Astrocyte of the hippocampus (primary cell): ENCODE results near the gene CGA.
A peak's percentile ranks its signal among the peaks of the same experiment; 100 is the strongest.
"Not testable (repeated sequence)": the region's sequence is repeated elsewhere in the genome, so short reads cannot be mapped to it uniquely, and the experiment has no call there.

ENCODE experiments used
- DNase-seq: peaks from one replicate; pipeline ENCODE4 v3.0.0; 2011; ENCODE audit warnings: low read depth, low spot score

CGA gene

GRCh38 chr6:87095087-87095509, at the start of gene CGA:
Gene CGA (minus strand): TSS chr6:87095106. CDS start chr6:87088200, 6,906 bp downstream.
- DNase-seq: no peak

GRCh38 chr6:87139927-87140326, 45.0 kb upstream of the CGA start:
- DNase-seq: not testable (repeated sequence)

DNA sequence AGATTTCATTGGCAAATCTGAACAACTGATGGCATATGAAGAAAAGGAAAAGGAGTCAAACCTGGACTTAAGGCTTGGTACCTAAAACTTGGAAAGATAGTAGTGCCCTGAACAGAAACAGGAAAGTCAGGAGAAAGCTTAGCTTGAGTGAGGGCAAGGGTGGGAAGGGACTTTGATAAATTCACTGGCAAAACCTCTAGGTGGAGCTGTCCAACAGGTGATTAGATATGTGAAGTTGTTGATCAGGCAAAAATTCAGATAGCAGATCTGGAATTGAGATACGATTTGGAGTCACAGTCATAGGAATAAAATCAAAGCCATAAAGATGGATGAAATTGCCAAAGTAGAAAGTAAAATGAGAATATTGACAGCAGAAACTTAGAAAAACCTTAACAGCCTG, 44.3 kb upstream of the CGA start:
- peak; percentile 59 for DNase-seq

GRCh38 chr6:87136963-87137362, 42.1 kb upstream of the CGA start:
- no peak for DNase-seq

DNA sequence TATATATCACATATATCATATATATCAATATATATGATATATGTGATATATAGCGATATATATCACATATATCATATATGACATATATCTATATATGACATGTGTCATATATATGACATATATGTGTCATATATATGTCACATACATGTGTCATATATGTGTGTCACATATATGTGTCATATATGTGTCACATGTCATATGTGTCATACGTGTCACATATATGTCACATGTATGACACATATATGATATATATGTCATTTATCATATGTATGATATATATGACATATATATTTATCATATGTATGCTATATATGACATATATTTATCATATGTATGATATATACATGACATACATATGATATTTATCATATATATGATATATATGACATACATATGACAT, 32.8 kb upstream of the CGA start:
- no peak for DNase-seq

DNA sequence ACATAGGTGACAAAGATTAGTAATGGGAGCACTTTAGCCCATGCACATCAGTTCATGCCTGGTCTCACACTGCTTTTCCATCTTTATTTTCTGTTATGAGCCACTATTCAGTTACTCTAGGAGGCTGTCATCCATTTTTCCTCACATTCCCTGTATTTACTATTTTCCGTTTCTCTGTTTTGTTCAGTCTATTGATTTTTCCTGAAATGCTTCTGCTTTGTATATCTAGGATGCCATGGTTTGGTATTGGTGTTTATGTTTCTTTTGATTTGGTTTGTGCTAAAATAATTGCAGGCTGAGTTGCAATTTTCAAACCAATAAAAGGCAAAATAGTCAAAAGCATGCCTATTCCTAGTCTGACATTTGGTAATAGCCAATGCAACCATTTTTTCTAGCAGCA, 31.6 kb upstream of the CGA start:
- no peak for DNase-seq

- DNase-seq: no peak
Measured at GRCh38 chr6:87124074-87124473, 29.2 kb upstream of the CGA start.

DNA sequence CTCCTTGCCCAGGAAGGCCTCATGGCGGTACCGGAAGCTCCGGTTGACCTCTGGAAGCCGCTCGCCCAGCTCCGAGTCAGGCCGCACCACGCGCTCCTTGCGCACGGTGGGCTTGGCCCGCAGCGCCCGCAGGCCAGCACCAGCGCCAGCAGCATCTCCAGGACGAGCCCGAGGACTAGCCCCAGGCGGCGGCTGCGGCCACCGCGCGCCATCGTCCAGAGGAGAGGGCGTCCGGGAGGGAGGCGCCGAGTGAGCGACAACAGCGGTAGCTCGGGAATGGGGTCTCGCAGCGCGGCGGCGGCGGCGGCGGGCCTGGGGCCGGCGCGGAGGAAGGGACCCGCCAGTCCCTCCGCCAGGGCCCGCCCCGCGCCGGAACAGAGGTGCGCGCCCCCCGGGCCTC, 27.6 kb upstream of the CGA start:
- DNase-seq: peak; percentile 7

- no peak for DNase-seq
Measured at GRCh38 chr6:87118054-87118453, 23.1 kb upstream of the CGA start.

GRCh38 chr6:87116922-87117321, 22.0 kb upstream of the CGA start:
- DNase-seq: no peak

DNA sequence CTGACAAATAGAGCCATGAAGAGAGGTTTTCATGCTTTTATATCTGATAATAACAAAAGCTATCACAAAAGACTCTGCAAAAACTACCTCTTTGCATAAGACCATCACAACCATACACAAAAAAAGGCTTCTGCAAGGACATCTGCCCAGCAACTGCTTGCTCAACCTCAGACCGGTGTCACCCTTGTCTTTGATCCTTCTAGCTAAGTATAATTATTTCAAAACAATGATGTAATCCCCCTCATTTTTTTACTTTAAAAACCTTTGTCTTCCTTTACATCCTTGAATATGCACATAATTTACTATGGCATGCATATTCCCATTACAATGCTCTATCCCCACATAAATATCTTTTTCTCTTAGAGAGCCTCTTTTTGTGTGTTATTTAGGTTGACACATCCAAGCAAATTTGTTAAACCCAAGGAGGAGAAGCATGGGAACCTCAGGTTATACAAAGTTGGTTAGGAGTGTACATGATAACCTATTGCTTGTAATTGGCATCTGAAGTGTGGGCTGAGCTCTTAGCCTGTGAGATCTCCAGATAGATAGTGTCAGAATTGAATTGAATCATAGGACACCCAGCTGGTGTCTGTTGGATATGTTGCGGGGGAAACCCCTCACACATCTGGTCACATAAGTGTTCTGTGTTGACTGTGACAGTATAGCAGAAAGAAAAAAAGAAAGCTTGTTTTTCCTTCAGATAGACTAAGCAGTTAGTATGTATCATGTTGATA, 20.7 kb upstream of the CGA start:
- DNase-seq: no peak

DNA sequence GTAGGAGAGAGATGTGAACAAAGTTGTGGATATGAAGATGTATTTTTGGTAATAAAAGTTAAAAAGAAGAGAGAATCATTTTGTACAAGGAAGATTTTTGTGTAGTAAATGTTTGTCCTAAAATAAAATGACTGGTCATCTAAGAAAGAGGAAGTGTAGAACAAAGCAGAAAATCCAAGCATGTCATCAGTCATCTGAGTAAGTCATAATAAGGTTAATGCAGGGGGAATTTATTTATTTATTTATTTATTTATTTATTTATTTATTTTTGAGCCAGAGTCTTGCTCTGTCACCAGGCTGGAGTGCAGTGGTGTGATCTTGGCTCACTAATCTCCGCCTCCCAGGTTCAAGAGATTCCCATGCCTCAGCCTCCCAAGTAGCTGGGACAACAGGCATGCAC, 15.7 kb upstream of the CGA start:
- no peak for DNase-seq

- DNase-seq: no peak
Measured at GRCh38 chr6:87105823-87106222, 10.9 kb upstream of the CGA start.

GRCh38 chr6:87104667-87105066, 9.8 kb upstream of the CGA start:
- DNase-seq: no peak

GRCh38 chr6:87103977-87104601, 9.2 kb upstream of the CGA start:
- DNase-seq: no peak

GRCh38 chr6:87102151-87102621, 7.3 kb upstream of the CGA start:
- DNase-seq: no peak

GRCh38 chr6:87101067-87101466, 6.2 kb upstream of the CGA start:
- no peak for DNase-seq

GRCh38 chr6:87100216-87100615, 5.3 kb upstream of the CGA start:
- DNase-seq: no peak

DNA sequence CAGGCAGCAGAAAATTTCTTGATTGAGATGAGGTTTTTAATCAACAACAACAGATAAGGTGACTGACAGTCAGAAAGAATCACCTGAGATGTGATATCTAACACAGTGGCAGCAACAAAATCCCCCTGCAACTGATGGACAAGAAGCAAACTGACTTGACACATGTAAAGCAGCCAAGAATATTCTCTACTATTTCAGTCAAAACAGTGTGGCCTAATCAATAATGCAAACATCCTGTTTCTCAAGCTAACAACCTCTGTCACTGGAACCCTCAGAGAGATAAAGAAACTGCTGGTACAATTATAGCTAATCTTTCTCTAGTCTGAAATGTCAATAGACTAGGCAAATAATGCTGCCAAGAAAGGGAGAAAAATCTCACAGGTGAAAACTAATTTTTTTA, 4.6 kb upstream of the CGA start:
- no peak for DNase-seq

GRCh38 chr6:87094576-87094975, 330 bp downstream of the CGA start:
- DNase-seq: no peak

- peak; percentile 17 for DNase-seq
Measured at GRCh38 chr6:87093651-87094050, 1.3 kb downstream of the CGA start.

DNA sequence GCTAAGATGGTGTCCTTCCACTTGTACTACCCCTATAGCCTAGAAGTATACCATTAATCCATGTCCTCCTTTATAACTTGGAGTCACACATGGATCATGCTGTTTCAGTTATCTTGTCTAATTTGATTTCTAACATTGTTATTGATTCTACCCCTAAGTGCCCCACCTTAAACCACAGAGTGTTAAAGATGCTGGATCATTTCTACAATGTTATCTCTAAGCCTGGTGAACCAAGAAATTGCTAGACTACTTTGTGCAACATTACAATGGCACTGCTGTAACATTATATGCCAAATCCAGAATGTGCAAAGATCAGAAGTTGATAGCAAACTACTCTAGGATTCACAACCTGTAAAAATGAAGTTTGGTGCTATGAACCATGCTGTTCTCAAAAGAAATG, 1.7 kb downstream of the CGA start:
- DNase-seq: no peak

GRCh38 chr6:87092435-87092834, 2.5 kb downstream of the CGA start:
- DNase-seq: no peak
